HEK293T (cell line): Measurements from ENCODE around the gene ADORA3.

Experiments used
- CTCF ChIA-PET: fragments of 350-600 bp; formaldehyde crosslinking; extraction: SDS; loops from one replicate; lab custom pipeline; 2021; ENCODE audit warnings: antibody characterized with exemption, inconsistent platforms; lab: Yijun Ruan, JAX
- POLR2A ChIA-PET: fragments of 350-600 bp; formaldehyde crosslinking; extraction: SDS; loops from one replicate; lab custom pipeline; 2020; ENCODE audit warnings: antibody characterized with exemption, inconsistent platforms; lab: Yijun Ruan, JAX
- DNase-seq: peaks from one replicate; pipeline ENCODE4 v3.0.0; 2012; ENCODE audit warnings: mixed read lengths; ENCODE audit errors: extremely low spot score
- ARNT ChIP-seq: fragments of 450-650 bp; IDR thresholded peaks from 2 replicates; pipeline ENCODE4 v1.6.1; 2017; ENCODE audit warnings: mild to moderate bottlenecking
- BHLHE40 ChIP-seq: fragments of 450-650 bp; IDR thresholded peaks from 2 replicates; pipeline ENCODE4 v1.6.1; 2016; ENCODE audit warnings: mild to moderate bottlenecking, moderate library complexity, borderline replicate concordance
- CTBP1 ChIP-seq: fragments of 450-650 bp; IDR thresholded peaks from 2 replicates; pipeline ENCODE4 v1.6.1; 2016; ENCODE audit warnings: borderline replicate concordance
- ELF4 ChIP-seq: fragments of 450-650 bp; IDR thresholded peaks from 2 replicates; pipeline ENCODE4 v1.6.1; 2017; ENCODE audit warnings: antibody characterized with exemption
- FOXA1 ChIP-seq: fragments of 450-650 bp; IDR thresholded peaks from 2 replicates; pipeline ENCODE4 v1.6.1; 2016; ENCODE audit warnings: mild to moderate bottlenecking
- FOXK2 ChIP-seq: fragments of 450-650 bp; IDR thresholded peaks from 2 replicates; pipeline ENCODE4 v1.6.1; 2016; ENCODE audit warnings: mild to moderate bottlenecking
- FOXM1 ChIP-seq: fragments of 450-650 bp; IDR thresholded peaks from 2 replicates; pipeline ENCODE4 v1.6.1; 2017; ENCODE audit warnings: mild to moderate bottlenecking, borderline replicate concordance
- HDGF ChIP-seq: fragments of 450-650 bp; IDR thresholded peaks from 2 replicates; pipeline ENCODE4 v1.6.1; 2017; ENCODE audit warnings: antibody characterized with exemption, borderline replicate concordance
- L3MBTL2 ChIP-seq: fragments of 450-650 bp; conservative IDR thresholded peaks from 2 replicates; pipeline ENCODE4 v1.6.1; 2016; ENCODE audit warnings: mild to moderate bottlenecking
- LEF1 ChIP-seq: fragments of 450-650 bp; IDR thresholded peaks from 2 replicates; pipeline ENCODE4 v1.6.1; 2017; ENCODE audit warnings: mild to moderate bottlenecking, borderline replicate concordance
- NFRKB ChIP-seq: fragments of 450-650 bp; IDR thresholded peaks from 2 replicates; pipeline ENCODE4 v1.6.1; 2016; ENCODE audit warnings: mild to moderate bottlenecking, moderate library complexity
- SP1 ChIP-seq: fragments of 450-650 bp; IDR thresholded peaks from 2 replicates; pipeline ENCODE4 v1.6.1; 2017
- SUZ12 ChIP-seq: fragments of 450-650 bp; IDR thresholded peaks from 2 replicates; pipeline ENCODE4 v1.6.1; 2016; ENCODE audit warnings: mild to moderate bottlenecking
- TARDBP ChIP-seq: fragments of 450-650 bp; IDR thresholded peaks from 2 replicates; pipeline ENCODE4 v1.6.1; 2016
- ZNF384 ChIP-seq: fragments of 450-650 bp; IDR thresholded peaks from 2 replicates; pipeline ENCODE4 v1.6.1; 2016
- TF ChIP-seq, protein P1 (sequence below): fragments of 450-650 bp; IDR thresholded peaks from 2 replicates; pipeline ENCODE4 v1.6.1; 2016

Gene ADORA3

DNA sequence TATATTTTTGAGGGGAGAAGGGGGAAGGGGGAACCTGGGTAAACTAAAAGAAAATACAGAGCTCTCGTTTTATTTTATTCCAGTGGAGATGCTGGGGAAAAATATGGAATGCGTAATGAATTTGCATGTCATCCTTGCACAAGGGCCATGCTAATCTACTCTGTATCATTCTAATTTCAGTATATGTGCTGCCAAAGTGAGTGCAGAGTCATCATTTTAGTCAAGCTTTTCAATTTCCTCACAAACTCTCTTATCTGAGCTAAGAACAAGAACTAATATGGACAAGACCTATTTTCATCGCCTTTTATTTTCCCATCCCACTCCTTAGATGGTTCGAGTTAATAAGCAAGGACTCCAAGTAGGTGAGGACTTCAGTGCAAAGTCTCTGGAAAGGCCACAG lies 13.2 kb downstream of the ADORA3 start:
- no peak for DNase-seq
- POLR2A ChIA-PET, result no interaction called here
- CTCF ChIA-PET, result interaction anchor here (0.9 to 1.0 kb wide), 2 partner anchors 8 to 18 kb away, joined by 3 to 4 read pairs; no protein-coding TSS in a partner anchor
- TF ChIP-seq HDGF (no peak), ELF4 (no peak)

DNA sequence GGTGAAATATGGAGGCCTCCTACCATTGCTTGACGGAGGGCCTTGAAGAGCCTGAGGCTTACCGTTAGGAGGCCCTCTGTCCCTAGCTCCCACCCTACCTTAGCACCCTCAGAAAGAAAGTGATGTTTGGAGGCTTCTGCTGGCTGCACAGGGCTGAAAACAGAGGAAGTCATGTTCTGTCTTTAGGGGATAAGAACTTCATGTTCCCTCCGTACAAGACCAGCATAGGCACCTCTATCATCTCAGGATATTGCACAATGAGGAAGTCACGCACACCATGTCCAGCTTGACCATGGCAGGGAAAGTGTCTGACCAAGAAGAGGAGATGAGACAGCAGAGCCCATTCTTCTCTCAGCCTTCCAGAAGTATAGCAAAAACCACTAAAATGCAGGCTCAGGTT lies 13.8 kb downstream of the ADORA3 start:
- POLR2A ChIA-PET, result no interaction called here
- DNase-seq, result no peak
- CTCF ChIA-PET, result interaction anchor here (0.9 to 1.0 kb wide), 2 partner anchors 8 to 18 kb away, joined by 3 to 4 read pairs; no protein-coding TSS in a partner anchor
- TF ChIP-seq ELF4, result no peak
- TF ChIP-seq SP1, result no peak
- TF ChIP-seq SUZ12, result no peak
- no peak for TF ChIP-seq BHLHE40
- no peak for TF ChIP-seq CTBP1
- no peak for TF ChIP-seq ZNF384

DNA sequence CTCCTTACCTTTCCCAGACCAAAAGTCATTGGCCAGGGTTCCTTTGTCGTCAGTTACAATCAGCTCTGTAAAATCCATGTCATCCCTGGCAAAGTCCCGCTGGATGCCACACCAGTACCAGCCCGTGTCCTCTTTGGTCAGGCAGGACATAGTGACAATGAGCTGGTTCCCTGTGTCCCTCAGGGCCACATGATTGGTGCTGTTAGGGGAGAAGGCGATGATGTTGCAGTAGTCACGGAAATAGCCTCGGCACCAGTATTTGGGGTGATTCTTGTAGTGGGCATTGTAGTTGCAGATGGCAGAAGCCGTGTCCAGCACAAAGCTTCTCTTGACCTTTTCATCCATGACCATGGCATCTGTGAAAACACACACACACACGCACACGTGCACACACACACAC lies 14.8 kb downstream of the ADORA3 start:
- CTCF ChIA-PET, result interaction anchor here (0.8 to 0.9 kb wide), 2 partner anchors 20 to 259 kb away, joined by 3 read pairs; no protein-coding TSS in a partner anchor
- TF ChIP-seq SP1, result no peak
- TF ChIP-seq BHLHE40, result no peak
- TF ChIP-seq CTBP1, result no peak
- TF ChIP-seq ZNF384, result no peak
- TF ChIP-seq ELF4, result no peak
- TF ChIP-seq, protein P1, sequence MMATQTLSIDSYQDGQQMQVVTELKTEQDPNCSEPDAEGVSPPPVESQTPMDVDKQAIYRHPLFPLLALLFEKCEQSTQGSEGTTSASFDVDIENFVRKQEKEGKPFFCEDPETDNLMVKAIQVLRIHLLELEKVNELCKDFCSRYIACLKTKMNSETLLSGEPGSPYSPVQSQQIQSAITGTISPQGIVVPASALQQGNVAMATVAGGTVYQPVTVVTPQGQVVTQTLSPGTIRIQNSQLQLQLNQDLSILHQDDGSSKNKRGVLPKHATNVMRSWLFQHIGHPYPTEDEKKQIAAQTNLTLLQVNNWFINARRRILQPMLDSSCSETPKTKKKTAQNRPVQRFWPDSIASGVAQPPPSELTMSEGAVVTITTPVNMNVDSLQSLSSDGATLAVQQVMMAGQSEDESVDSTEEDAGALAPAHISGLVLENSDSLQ, result no peak
- TF ChIP-seq LEF1, result no peak
- no peak for TF ChIP-seq SUZ12
- no peak for TF ChIP-seq L3MBTL2
- no peak for TF ChIP-seq NFRKB
- no peak for TF ChIP-seq FOXK2
- TF ChIP-seq ARNT, result no peak
- TF ChIP-seq FOXM1, result no peak
- no peak for TF ChIP-seq FOXA1
- TF ChIP-seq TARDBP, result no peak
- no peak for TF ChIP-seq HDGF
- DNase-seq, result no peak
- POLR2A ChIA-PET, result interaction anchor here (1.0 kb wide), 2 partner anchors 19 kb away, joined by 3 read pairs; no protein-coding TSS in a partner anchor

DNA sequence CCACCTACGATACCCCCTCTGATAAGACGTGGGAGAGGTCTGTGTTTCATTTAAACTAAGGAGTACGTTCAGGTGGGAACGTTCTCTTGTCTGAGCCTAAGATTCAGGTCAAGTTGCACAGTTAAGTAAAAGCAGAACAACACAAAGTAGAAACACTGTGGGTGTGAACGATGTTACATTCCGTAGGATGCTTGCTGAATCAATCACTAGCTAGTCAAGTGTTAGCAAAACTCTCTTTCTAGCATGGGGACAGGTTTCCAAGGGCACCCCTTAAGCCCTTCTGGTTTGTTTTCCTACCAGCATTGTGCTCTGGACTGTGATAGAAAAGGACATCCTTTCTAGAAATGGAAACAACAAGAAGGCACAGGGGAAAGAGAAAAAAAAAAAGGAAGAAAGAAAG lies 16.3 kb downstream of the ADORA3 start:
- DNase-seq, result no peak
- ChIA-PET POLR2A (no interaction called here), CTCF (no interaction called here)
- TF ChIP-seq ELF4 (no peak), TARDBP (no peak), FOXK2 (no peak), FOXM1 (no peak), SP1 (no peak), ZNF384 (no peak), SUZ12 (no peak), L3MBTL2 (no peak)

DNA sequence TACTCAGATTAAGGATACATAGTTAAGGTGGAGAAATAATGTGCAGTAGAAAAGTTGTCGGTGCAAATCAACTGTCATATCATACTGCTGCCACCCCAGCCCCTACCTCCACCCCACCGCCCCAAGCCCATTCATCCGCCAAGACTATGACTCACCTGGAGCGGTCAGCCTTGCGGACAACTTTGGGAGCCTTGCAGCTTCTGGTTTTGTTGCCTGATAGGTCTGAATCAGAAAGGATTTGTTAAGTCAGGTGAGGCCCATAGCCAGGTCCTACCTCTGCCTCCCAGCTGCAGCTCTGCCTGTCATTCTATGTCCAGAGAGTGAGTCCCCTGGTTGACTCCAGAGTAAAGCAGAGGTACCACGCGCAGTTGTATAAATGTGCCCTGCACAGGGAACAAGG lies 17.0 kb downstream of the ADORA3 start:
- ChIA-PET CTCF (interaction anchor here (0.6 to 0.8 kb wide), 2 partner anchors 21 to 256 kb away, joined by 3 read pairs; no protein-coding TSS in a partner anchor), POLR2A (interaction anchor here (0.7 kb wide), 1 partner anchor 21 kb away, joined by 3 read pairs; no protein-coding TSS in a partner anchor)
- TF ChIP-seq ARNT (no peak), FOXA1 (no peak), FOXK2 (no peak), TARDBP (no peak), ELF4 (no peak), SUZ12 (no peak), CTBP1 (no peak), FOXM1 (no peak), LEF1 (no peak), NFRKB (no peak), BHLHE40 (no peak), HDGF (no peak), L3MBTL2 (no peak), ZNF384 (no peak), SP1 (no peak)
- TF ChIP-seq, protein P1, result no peak
- DNase-seq, result no peak

DNA sequence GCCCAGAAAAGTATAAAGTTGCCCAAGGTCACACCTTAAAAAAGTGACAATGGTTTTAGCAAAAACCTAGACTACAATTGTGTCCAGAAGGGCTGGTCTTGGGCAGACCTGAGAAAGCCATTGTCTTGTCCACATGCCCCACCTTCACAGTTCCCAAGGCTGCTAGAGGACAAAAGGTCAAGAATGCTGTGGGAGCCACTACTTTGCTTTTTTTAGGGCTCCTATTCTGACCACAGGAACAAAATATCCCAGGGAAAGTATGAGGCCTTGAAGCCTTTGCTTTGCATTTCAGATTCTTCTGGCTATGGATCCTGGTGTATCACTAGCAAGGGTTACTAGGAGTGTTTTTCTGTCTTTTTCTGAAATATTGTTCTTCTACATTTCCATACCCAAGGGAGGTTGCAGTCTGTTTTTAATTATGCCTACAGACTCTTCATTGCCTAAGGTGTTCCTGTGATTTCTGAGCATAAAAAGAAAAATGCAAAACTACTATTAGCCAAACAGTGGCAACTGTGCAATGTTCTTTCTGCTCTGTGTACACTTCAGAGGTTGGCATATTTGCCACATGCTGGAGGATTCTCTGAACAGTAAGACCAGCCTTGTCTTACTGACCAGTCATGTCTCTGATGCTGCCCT lies 18.9 kb downstream of the ADORA3 start:
- ChIA-PET POLR2A (no interaction called here), CTCF (no interaction called here)
- TF ChIP-seq, protein P1, result no peak
- TF ChIP-seq TARDBP (no peak), ZNF384 (no peak), LEF1 (no peak), FOXM1 (no peak), SUZ12 (no peak), ARNT (no peak), FOXA1 (no peak), NFRKB (no peak), ELF4 (no peak), L3MBTL2 (no peak), CTBP1 (no peak), BHLHE40 (no peak), SP1 (no peak), HDGF (no peak), FOXK2 (no peak)
- DNase-seq, result no peak
